ENCODE results near the gene SOAT2. TPM values are rescaled to one million over a fixed set of nuclear protein-coding genes. Genes with fewer than 3 reads are reported as not detected.

The SOAT2 gene
- polyA plus RNA-seq, 1 experiment, result 0.34 TPM

DNA sequence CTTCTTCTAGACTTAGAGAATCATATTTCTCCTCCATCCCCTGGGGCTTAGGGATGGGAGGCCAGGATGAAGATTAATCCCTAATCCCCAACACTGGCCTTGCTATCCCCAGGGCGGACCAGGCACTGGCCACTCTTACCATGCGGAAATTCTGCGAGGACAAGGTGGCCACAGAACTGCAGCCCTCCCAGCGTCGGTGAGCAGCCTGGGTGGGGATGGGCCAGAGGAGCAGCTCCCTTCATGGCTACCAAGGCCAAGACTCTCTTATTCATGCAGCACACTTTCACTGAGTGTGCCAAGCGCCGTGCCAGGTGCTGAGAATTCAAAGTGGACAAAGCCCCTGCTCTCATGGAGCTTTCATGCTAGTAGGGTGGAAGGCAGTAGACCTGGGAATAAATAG is 46.4 kb upstream of the SOAT2 start:
- POLR2A ChIA-PET, result no interaction called here
- peaks cover 49% of the 10 kb centered on the region for H3K36me3 ChIP-seq (ENCODE audit: control insufficient read depth, insufficient read depth, low read length)
- no peak for TF ChIP-seq CTCF (IDR thresholded peaks at IDR 0.05; ENCODE audit: insufficient read depth, low read depth, low read length)

DNA sequence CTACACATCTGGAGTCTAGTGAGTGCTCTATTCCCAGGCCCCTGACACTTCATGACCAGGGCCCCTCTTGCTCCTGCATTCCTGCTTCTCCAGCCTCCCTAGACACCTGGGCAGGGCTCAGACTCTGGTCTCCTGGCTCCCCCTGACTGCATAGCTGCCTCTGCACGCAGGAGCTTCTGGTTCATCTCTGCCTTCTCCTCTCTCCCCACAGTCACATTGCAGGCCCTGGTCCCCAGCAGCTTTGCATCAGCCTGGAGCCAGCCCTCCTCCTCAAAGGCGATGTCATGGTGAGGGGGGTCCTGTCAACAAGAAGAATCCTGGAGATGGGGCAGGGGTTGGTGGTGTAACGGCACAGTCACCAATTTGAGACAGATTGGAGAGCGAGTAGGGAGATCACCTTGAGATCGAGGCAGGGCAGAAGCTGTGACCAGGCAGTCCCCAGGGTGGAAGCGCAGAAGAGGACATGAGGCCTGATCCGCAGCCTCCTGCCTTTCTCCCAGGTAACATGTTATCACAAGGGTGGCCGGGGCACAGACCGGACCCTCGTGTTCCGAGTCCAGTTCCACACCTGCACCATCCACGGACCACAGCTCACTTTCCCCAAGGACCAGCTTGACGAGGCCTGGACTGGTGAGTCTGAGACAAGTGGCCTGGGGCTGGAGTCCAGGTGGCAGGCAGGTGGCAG is 45.3 kb upstream of the SOAT2 start:
- no peaks in the 10 kb centered on the region for H3K27me3 ChIP-seq (ENCODE audit: control insufficient read depth, insufficient read depth, low read length)
- TF ChIP-seq CTCF (IDR thresholded peaks at IDR 0.05; ENCODE audit: insufficient read depth, low read depth, low read length), result no peak
- no peak overlapping the region for H3K4me3 ChIP-seq (ENCODE audit: low read depth, low read length)
- DNase-seq (ENCODE audit: low read depth), result no peak
- ChIA-PET CTCF (interaction anchor here (0.6 to 16.5 kb wide), 7 partner anchors 10 to 230 kb away, joined by 3 to 285 read pairs (median 4); partner anchors contain the start of gene IGFBP6), POLR2A (no interaction called here)
- H3K36me3 ChIP-seq (ENCODE audit: control insufficient read depth, insufficient read depth, low read length), result peaks cover 54% of the 10 kb centered on the region

More for the DNA sequence above, 46.4 kb upstream of the SOAT2 start:
- no peak for DNase-seq (ENCODE audit: low read depth)
- CTCF ChIA-PET, result interaction anchor here (1.1 to 16.5 kb wide), 4 partner anchors 12 to 41 kb away, joined by 4 to 285 read pairs (median 16); partner anchors contain the start of gene IGFBP6
- Histone ChIP-seq H3K27me3 (ENCODE audit: control insufficient read depth, insufficient read depth, low read length) (no peaks in the 10 kb centered on the region), H3K4me3 (ENCODE audit: low read depth, low read length) (no peak overlapping the region)

GRCh38 chr12:53058674-53059433 is 44.4 kb upstream of the SOAT2 start:
- Histone ChIP-seq H3K36me3 (ENCODE audit: control insufficient read depth, insufficient read depth, low read length) (peaks cover 60% of the 10 kb centered on the region), H3K27me3 (ENCODE audit: control insufficient read depth, insufficient read depth, low read length) (no peaks in the 10 kb centered on the region), H3K4me3 (ENCODE audit: low read depth, low read length) (no peak overlapping the region)
- CTCF ChIA-PET, result interaction anchor here (2.0 kb wide), 1 partner anchor 12 kb away, joined by 5 read pairs; no protein-coding TSS in a partner anchor
- POLR2A ChIA-PET, result no interaction called here
- DNase-seq (ENCODE audit: low read depth), result no peak
- no peak for TF ChIP-seq CTCF (IDR thresholded peaks at IDR 0.05; ENCODE audit: insufficient read depth, low read depth, low read length)

- no peak for DNase-seq (ENCODE audit: low read depth)
- CTCF ChIA-PET, result interaction anchor here (1.7 to 2.0 kb wide), 2 partner anchors 9 to 12 kb away, joined by 5 read pairs; no protein-coding TSS in a partner anchor
- POLR2A ChIA-PET, result no interaction called here
- no peak overlapping the region for H3K4me3 ChIP-seq (ENCODE audit: low read depth, low read length)
- peaks cover 59% of the 10 kb centered on the region for H3K36me3 ChIP-seq (ENCODE audit: control insufficient read depth, insufficient read depth, low read length)
- no peaks in the 10 kb centered on the region for H3K27me3 ChIP-seq (ENCODE audit: control insufficient read depth, insufficient read depth, low read length)
- TF ChIP-seq CTCF (IDR thresholded peaks at IDR 0.05; ENCODE audit: insufficient read depth, low read depth, low read length), result no peak
Observed at GRCh38 chr12:53059434-53060063, 43.7 kb upstream of the SOAT2 start.
